Coronary artery (tissue), 2 donors: Measurements from ENCODE around the gene HLA-DOB.

Experiments
- DNase-seq: peaks from one replicate; pipeline ENCODE4 v3.0.0-alpha.2; 2017; ENCODE audit warnings: low spot score
- H3K27ac ChIP-seq, 2 donors: fragments of 200-600 bp; sonication (generic); one replicate each; pipeline ENCODE4 v1.5.1; 2016 to 2019
- H3K4me3 ChIP-seq: fragments of 200-600 bp; sonication (generic); 2 replicates; pipeline ENCODE4 v1.5.1; 2016; ENCODE audit warnings: mild to moderate bottlenecking, moderate library complexity
- CTCF ChIP-seq: fragments of 200-600 bp; sonication (generic); IDR thresholded peaks from one replicate; pipeline ENCODE4 v1.5.1; 2019; ENCODE audit warnings: antibody characterized with exemption

The HLA-DOB gene

DNA sequence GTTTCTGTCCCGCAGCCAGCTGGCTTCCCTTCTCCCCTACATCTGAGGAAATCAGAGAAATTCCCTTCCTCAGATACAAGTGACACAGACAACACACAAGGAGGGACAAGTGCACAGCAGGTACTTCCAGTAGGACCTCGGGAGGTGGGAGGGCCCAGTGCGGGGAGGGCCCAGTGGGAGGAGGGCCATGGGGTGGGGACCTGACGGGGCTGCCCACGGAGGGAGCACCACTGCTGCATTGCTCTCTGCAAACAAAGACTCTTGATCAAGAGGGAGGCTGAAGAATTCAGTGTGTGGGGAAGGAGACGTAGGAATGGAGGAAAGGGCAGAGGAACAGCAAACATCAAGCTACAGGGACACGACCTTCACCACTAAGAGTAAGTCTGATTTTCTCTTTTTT lies 12.7 kb upstream of the HLA-DOB start:
- TF ChIP-seq CTCF: no peak
- Histone ChIP-seq H3K4me3 (no peak overlapping the region), H3K27ac (no peak overlapping the region)
- no peak for DNase-seq

- DNase-seq: no peak
- no peak for TF ChIP-seq CTCF
Observed at GRCh38 chr6:32827025-32827424, 10.2 kb upstream of the HLA-DOB start.

GRCh38 chr6:32825966-32826365 lies 9.2 kb upstream of the HLA-DOB start:
- Histone ChIP-seq H3K27ac (no peak overlapping the region), H3K4me3 (no peak overlapping the region)
- DNase-seq: no peak
- no peak for TF ChIP-seq CTCF

More at GRCh38 chr6:32827025-32827424, 10.2 kb upstream of the HLA-DOB start:
- Histone ChIP-seq H3K4me3 (no peak overlapping the region), H3K27ac (no peak overlapping the region)

GRCh38 chr6:32819729-32820128 lies 2.9 kb upstream of the HLA-DOB start:
- Histone ChIP-seq H3K4me3 (no peak overlapping the region), H3K27ac (no peak overlapping the region)
- DNase-seq: no peak
- TF ChIP-seq CTCF: no peak

DNA sequence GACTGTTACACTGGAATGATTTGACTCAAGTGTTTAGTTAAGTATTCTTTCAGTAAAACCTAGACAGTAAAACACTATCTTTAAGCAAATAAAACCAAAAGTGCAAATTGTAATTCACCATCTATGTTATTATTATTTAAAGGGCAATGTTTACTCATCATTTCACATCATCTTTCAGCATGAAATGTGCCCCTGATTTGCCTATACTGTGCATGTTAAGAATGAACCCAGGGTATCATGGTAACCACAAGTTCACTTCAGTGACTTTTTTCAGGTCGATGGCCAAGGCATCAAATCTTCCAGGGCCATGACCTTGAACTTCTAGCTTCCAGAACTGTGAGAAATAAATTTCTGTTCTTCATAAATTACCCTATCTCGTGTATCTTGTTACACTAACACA lies 2.1 kb upstream of the HLA-DOB start:
- Histone ChIP-seq H3K4me3 (no peak overlapping the region), H3K27ac (no peak overlapping the region)
- no peak for DNase-seq
- TF ChIP-seq CTCF: no peak

- Histone ChIP-seq H3K27ac (no peak overlapping the region), H3K4me3 (no peak overlapping the region)
- no peak for TF ChIP-seq CTCF
- no peak for DNase-seq
Observed at GRCh38 chr6:32815996-32816395, 806 bp downstream of the HLA-DOB start.

- no peak for TF ChIP-seq CTCF
- Histone ChIP-seq H3K4me3 (no peak overlapping the region), H3K27ac (no peak overlapping the region)
- DNase-seq: no peak
Observed at GRCh38 chr6:32815115-32815514, 1.7 kb downstream of the HLA-DOB start.
